ENCODE results near the gene SPATA6.

SPATA6 gene

GRCh38 chr1:48493970-48494769 lies 22.2 kb upstream of the SPATA6 start (continued):
- TF ChIP-seq ZNF596 (tag by site-specific recombination; IDR thresholded peaks at IDR 0.05) (no peak), ZNF660 (tag by site-specific recombination; IDR thresholded peaks at IDR 0.05) (peak; percentile 55; the same call in 1 of the 2 replicates), ZSCAN23 (tag by site-specific recombination; IDR thresholded peaks at IDR 0.05) (no peak), FEZF1 (tag by site-specific recombination; IDR thresholded peaks at IDR 0.05) (peak; percentile 97), PATZ1 (tag by site-specific recombination; IDR thresholded peaks at IDR 0.05) (no peak), SALL2 (tag by site-specific recombination; IDR thresholded peaks at IDR 0.05; ENCODE audit: borderline replicate concordance) (no peak), ZNF335 (tag by site-specific recombination; conservative IDR thresholded peaks at IDR 0.05) (peak; percentile 40), ZNF580 (tag by site-specific recombination; IDR thresholded peaks at IDR 0.05) (no peak), REST (tag by site-specific recombination; IDR thresholded peaks at IDR 0.05) (no peak), ZNF404 (tag by site-specific recombination; IDR thresholded peaks at IDR 0.05) (no peak)

DNA sequence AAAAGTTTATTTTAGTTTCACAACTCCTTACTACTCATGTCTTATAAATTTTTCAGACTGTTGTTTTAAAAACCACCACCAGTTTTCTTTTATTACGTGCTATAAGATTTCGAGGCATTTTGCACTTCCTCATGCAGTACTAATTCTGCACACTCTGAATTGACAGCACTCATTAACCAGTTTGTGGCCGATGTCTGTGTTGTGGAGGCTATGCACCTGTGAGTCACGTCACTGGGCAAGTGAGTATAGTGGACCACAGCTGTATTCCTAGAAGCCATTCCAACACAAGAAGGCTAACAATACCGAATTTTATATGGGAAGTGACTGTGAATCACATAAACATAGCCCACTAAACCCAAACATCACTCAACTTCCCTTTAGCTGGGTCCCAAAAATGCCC lies 21.0 kb upstream of the SPATA6 start:
- Histone ChIP-seq H3K9me3 (ENCODE audit: control insufficient read depth, insufficient read depth, low read depth, low read length) (no peaks in the 10 kb centered on the region), H3K36me3 (ENCODE audit: control insufficient read depth in 2 of 2, insufficient read depth in 1 of 2, low read length in 2 of 2) (no peaks in the 10 kb centered on the region), H3K4me1 (ENCODE audit: control insufficient read depth, insufficient read depth, low read length) (0 out of 2 replicates have a peak, but pooled peaks cover 3% of the 10 kb centered on the region), H3K27ac (ENCODE audit: extremely low read depth, low read depth, low read length) (no peak overlapping the region), H3K4me3 (ENCODE audit: low read depth, low read length) (no peak overlapping the region)
- TF ChIP-seq, protein P1, sequence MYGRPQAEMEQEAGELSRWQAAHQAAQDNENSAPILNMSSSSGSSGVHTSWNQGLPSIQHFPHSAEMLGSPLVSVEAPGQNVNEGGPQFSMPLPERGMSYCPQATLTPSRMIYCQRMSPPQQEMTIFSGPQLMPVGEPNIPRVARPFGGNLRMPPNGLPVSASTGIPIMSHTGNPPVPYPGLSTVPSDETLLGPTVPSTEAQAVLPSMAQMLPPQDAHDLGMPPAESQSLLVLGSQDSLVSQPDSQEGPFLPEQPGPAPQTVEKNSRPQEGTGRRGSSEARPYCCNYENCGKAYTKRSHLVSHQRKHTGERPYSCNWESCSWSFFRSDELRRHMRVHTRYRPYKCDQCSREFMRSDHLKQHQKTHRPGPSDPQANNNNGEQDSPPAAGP (tag by site-specific recombination; IDR thresholded peaks at IDR 0.05) = no peak
- TF ChIP-seq KLF10 (tag by site-specific recombination; IDR thresholded peaks at IDR 0.05) (no peak), ZNF626 (tag by site-specific recombination; IDR thresholded peaks at IDR 0.05) (no peak), ZNF623 (tag by site-specific recombination; IDR thresholded peaks at IDR 0.05) (no peak), ZNF843 (tag by site-specific recombination; IDR thresholded peaks at IDR 0.05) (no peak)
- CTCF ChIA-PET = no interaction called here
- POLR2A ChIA-PET = no interaction called here

GRCh38 chr1:48492392-48492791 lies 20.4 kb upstream of the SPATA6 start:
- Histone ChIP-seq H3K9me3 (ENCODE audit: control insufficient read depth, insufficient read depth, low read depth, low read length) (no peaks in the 10 kb centered on the region), H3K27ac (ENCODE audit: extremely low read depth, low read depth, low read length) (no peak overlapping the region), H3K4me3 (ENCODE audit: low read depth, low read length) (no peak overlapping the region), H3K4me1 (ENCODE audit: control insufficient read depth, insufficient read depth, low read length) (0 out of 2 replicates have a peak, but pooled peaks cover 3% of the 10 kb centered on the region), H3K36me3 (ENCODE audit: control insufficient read depth in 2 of 2, insufficient read depth in 1 of 2, low read length in 2 of 2) (no peaks in the 10 kb centered on the region)
- POLR2A ChIA-PET = no interaction called here
- CTCF ChIA-PET = no interaction called here
- TF ChIP-seq ZNF777 (tag by site-specific recombination; IDR thresholded peaks at IDR 0.05; ENCODE audit: borderline replicate concordance) = no peak
- peak; percentile 27; the same call in 1 of the 2 replicates for TF ChIP-seq OSR2 (tag by site-specific recombination; IDR thresholded peaks at IDR 0.05)
- TF ChIP-seq ZXDB (tag by site-specific recombination; IDR thresholded peaks at IDR 0.05) = no peak
